Muscle layer of duodenum (tissue), 2 donors: Measurements from ENCODE around the gene KRT14.
"Not testable (repeated sequence)": the region's sequence is repeated elsewhere in the genome, so short reads cannot be mapped to it uniquely, and the experiment has no call there.

Experiments
- H3K27ac ChIP-seq: one replicate; pipeline ENCODE4 v1.7.0; 2013; ENCODE audit warnings: mild to moderate bottlenecking, low read length
- H3K27me3 ChIP-seq: one replicate; pipeline ENCODE4 v1.7.0; 2013; ENCODE audit warnings: low read depth, mild to moderate bottlenecking, control low read depth, low read length
- H3K36me3 ChIP-seq, 2 donors: one replicate each; pipeline ENCODE4 v1.7.0; 2013; ENCODE audit warnings: low read length in 2 of 2, control low read depth in 1 of 2, mild to moderate bottlenecking in 1 of 2; ENCODE audit not compliant: insufficient read depth in 2 of 2, control insufficient read depth in 1 of 2
- H3K4me1 ChIP-seq, 2 donors: one replicate each; pipeline ENCODE4 v1.7.0; 2013; ENCODE audit warnings: low read length in 2 of 2, mild to moderate bottlenecking in 2 of 2, control low read depth in 1 of 2, moderate library complexity in 1 of 2; ENCODE audit not compliant: insufficient read depth in 2 of 2, control insufficient read depth in 1 of 2
- H3K4me3 ChIP-seq, 2 donors: one replicate each; pipeline ENCODE4 v1.7.0; 2013; ENCODE audit warnings: low read length in 2 of 2, low read depth in 1 of 2, mild to moderate bottlenecking in 1 of 2
- H3K9me3 ChIP-seq, 2 donors: one replicate each; pipeline ENCODE4 v1.7.0; 2013; ENCODE audit warnings: low read length in 2 of 2, control low read depth in 1 of 2, mild to moderate bottlenecking in 1 of 2; ENCODE audit not compliant: control insufficient read depth in 1 of 2
- donor health status: healthy.

KRT14 gene

GRCh38 chr17:41628621-41629255 is 42.0 kb upstream of the KRT14 start:
- H3K4me1 ChIP-seq, H3K9me3 ChIP-seq, H3K27me3 ChIP-seq, H3K4me3 ChIP-seq, H3K27ac ChIP-seq, H3K36me3 ChIP-seq: not testable (repeated sequence)

GRCh38 chr17:41628073-41628370 is 41.3 kb upstream of the KRT14 start:
- not testable (repeated sequence) for H3K4me1 ChIP-seq, H3K9me3 ChIP-seq, H3K36me3 ChIP-seq, H3K27ac ChIP-seq, H3K27me3 ChIP-seq, H3K4me3 ChIP-seq

GRCh38 chr17:41627316-41628072 is 40.8 kb upstream of the KRT14 start:
- H3K4me1 ChIP-seq, result no peaks in the 10 kb centered on the region
- no peak overlapping the region for H3K4me3 ChIP-seq
- no peaks in the 10 kb centered on the region for H3K36me3 ChIP-seq
- H3K27me3 ChIP-seq, result no peaks in the 10 kb centered on the region
- H3K9me3 ChIP-seq, result no peaks in the 10 kb centered on the region
- no peak overlapping the region for H3K27ac ChIP-seq

- not testable (repeated sequence) for H3K27me3 ChIP-seq, H3K36me3 ChIP-seq, H3K27ac ChIP-seq, H3K4me3 ChIP-seq, H3K9me3 ChIP-seq, H3K4me1 ChIP-seq
Measured at GRCh38 chr17:41626914-41627295, 40.2 kb upstream of the KRT14 start.

GRCh38 chr17:41626028-41626913 is 39.6 kb upstream of the KRT14 start:
- not testable (repeated sequence) for H3K4me3 ChIP-seq, H3K27me3 ChIP-seq, H3K27ac ChIP-seq, H3K9me3 ChIP-seq, H3K4me1 ChIP-seq, H3K36me3 ChIP-seq

- H3K4me3 ChIP-seq, result no peak overlapping the region
- no peak overlapping the region for H3K27ac ChIP-seq
- H3K4me1 ChIP-seq, result no peaks in the 10 kb centered on the region
- H3K36me3 ChIP-seq, result no peaks in the 10 kb centered on the region
- no peaks in the 10 kb centered on the region for H3K9me3 ChIP-seq
- H3K27me3 ChIP-seq, result no peaks in the 10 kb centered on the region
Measured at GRCh38 chr17:41625602-41626001, 38.9 kb upstream of the KRT14 start.

GRCh38 chr17:41624208-41625101 is 37.8 kb upstream of the KRT14 start, which contains the start of gene KRT17:
TSS of gene KRT17 (minus strand) at chr17:41624575. CDS start at chr17:41624509, 66 bp downstream.
- Histone ChIP-seq H3K9me3 (no peaks in the 10 kb centered on the region), H3K36me3 (no peaks in the 10 kb centered on the region), H3K27ac (no peak within 1 kb of the TSS), H3K4me3 (no peak within 1 kb of the TSS), H3K27me3 (no peaks in the 10 kb centered on the region), H3K4me1 (no peaks in the 10 kb centered on the region)

- H3K9me3 ChIP-seq, H3K27me3 ChIP-seq, H3K4me3 ChIP-seq, H3K27ac ChIP-seq, H3K36me3 ChIP-seq, H3K4me1 ChIP-seq: not testable (repeated sequence)
Measured at GRCh38 chr17:41623184-41623861, 36.6 kb upstream of the KRT14 start.

GRCh38 chr17:41622340-41623183 is 35.9 kb upstream of the KRT14 start:
- H3K27ac ChIP-seq, result not testable (repeated sequence)

GRCh38 chr17:41621916-41622315 is 35.2 kb upstream of the KRT14 start:
- Histone ChIP-seq H3K9me3 (no peaks in the 10 kb centered on the region), H3K27ac (no peak overlapping the region), H3K36me3 (no peaks in the 10 kb centered on the region)

More at GRCh38 chr17:41622340-41623183, 35.9 kb upstream of the KRT14 start:
- not testable (repeated sequence) for H3K36me3 ChIP-seq, H3K4me3 ChIP-seq, H3K9me3 ChIP-seq, H3K4me1 ChIP-seq, H3K27me3 ChIP-seq

More at GRCh38 chr17:41621916-41622315, 35.2 kb upstream of the KRT14 start:
- H3K4me1 ChIP-seq, result no peaks in the 10 kb centered on the region
- H3K27me3 ChIP-seq, result no peaks in the 10 kb centered on the region
- H3K4me3 ChIP-seq, result no peak overlapping the region
